GM12874 (cell line): ENCODE results near the gene HDDC2.

Experiments used
- TF ChIP-seq, protein P1 (sequence below): IDR thresholded peaks from 2 replicates; pipeline ENCODE4 v1.5.1; 2011; ENCODE audit warnings: low read depth, mild to moderate bottlenecking, control low read depth, low read length, moderate library complexity; ENCODE audit not compliant: insufficient read depth

The HDDC2 gene

DNA sequence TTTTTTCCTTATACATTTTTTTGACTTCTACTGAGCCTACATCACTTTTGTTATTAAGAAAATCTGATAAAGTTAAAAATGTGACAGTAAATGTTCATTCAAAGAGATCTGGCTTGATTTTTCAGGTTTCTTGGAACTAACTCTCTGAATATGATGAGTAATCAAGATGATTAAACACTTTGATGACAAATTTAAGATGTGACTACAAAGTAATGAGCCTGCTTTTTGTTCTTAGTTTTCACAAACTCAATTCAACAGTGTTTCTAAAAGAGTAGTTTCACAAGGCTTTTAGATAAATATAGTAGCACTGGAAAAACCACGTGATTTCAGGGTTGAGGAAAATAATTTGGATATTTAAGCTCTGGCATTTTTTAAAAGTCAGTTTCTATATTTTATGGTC is 37.9 kb upstream of the HDDC2 start:
- TF ChIP-seq, protein P1, sequence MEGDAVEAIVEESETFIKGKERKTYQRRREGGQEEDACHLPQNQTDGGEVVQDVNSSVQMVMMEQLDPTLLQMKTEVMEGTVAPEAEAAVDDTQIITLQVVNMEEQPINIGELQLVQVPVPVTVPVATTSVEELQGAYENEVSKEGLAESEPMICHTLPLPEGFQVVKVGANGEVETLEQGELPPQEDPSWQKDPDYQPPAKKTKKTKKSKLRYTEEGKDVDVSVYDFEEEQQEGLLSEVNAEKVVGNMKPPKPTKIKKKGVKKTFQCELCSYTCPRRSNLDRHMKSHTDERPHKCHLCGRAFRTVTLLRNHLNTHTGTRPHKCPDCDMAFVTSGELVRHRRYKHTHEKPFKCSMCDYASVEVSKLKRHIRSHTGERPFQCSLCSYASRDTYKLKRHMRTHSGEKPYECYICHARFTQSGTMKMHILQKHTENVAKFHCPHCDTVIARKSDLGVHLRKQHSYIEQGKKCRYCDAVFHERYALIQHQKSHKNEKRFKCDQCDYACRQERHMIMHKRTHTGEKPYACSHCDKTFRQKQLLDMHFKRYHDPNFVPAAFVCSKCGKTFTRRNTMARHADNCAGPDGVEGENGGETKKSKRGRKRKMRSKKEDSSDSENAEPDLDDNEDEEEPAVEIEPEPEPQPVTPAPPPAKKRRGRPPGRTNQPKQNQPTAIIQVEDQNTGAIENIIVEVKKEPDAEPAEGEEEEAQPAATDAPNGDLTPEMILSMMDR: no peak

DNA sequence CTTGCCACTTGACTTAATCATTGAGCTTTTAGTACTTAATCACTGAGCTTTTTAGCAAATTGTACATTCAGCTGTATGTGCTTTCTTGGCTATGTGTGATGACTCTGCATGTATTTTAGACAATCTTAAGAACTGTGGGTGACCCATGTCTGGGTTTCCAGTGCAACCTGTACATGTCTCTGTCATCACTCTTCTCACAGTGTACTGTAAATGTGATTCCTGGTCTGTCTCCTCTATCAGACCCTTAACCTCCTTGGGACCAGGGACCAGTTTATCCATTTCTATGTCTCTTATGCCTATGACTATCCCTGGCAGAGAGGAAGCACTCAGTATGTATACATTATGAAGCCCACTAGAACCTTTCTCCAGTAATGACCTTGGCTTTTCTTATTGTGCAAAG is 36.6 kb upstream of the HDDC2 start:
- TF ChIP-seq, protein P1: no peak

DNA sequence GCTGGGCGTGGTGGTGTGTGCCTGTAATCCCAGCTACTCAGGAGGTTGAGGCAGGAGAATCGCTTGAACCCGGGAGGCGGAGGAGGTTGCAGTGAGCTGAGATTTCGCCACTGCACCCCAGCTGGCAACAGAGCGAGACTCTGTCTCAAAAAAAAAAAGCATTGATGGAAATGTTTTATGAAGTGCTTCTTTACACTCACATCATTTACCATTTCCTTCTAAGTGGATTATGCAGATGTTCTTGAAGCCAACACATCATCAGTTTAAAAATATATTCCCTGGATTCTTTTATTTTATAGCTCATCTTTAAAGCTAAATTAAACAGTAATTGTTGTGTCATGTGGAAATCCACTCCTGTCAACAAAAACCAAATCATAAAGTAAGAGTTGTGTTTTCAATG is 35.9 kb upstream of the HDDC2 start:
- TF ChIP-seq, protein P1: no peak

DNA sequence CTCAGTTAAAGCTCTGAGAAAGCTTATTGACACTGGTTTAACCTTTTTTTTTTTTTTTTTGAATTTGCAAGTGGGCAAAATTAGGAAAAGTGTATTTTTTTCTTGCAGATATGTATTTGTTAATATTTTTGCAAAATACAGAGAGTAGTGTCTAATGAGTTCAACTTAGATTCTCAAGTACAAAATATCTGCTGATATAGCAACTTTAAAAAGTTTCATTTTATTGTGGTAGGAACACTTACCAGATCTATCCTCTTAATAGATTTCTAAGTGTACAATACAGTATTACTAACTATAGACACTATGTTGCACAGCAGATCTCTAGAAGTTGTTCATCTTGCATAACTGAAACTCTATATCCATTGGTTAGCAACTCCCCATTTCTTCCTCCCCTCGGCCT is 30.9 kb upstream of the HDDC2 start:
- TF ChIP-seq, protein P1: no peak

DNA sequence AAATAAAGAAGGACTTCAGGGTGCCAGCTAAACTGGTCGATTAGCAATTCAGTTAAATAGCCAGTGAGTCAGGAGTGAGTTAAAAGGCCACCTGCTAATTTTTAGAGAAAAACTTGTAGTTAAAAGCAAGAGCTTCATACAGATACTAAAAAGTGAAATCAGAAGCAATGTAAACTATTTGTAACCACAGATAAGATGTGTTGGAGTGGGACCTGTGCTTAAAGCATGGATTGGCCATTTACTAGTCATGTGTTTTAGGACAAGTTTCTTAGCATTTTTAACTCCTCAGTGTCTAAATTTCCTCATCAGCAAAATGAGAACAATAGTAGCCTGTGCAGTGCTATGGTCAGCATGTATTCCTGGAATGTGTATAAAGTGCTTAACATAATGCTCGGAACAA is 23.8 kb upstream of the HDDC2 start:
- TF ChIP-seq, protein P1: no peak

DNA sequence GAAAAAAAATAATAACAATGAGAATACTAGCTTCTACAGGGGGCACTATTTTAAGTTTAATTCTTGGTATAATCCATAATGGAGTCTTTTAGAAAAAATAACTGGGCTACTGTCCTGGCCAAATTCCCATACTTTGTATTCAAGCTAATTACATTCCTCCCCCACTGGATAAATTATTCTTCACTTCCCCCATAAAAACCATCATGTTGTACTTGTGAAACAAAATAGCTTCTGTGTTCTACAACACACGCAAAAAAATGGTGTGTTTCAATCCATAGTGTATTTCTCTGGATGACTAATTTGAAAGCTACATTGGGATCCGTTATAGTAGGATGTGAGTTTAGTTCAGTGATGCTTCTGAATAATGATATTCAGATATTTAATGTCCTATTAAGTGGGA is 21.6 kb upstream of the HDDC2 start:
- TF ChIP-seq, protein P1: no peak

DNA sequence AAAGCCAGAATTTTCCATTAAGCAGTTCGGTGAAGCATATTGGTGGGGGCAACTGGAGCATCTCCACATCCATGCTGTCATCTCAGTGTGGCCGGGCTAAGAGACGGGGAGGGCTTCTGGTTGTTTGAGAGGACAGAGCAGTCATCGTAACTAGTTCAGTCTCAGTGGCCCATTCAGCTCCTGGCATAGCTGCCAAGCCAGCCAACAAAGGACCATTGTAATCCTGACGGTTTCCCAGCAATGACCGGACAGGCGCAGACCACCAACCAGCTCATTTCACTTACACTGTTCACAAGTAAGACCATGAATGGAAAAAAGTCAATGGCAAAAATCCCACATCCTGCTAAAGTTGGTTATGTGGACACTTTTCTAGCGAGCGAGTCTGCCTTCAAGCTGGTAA is 14.9 kb upstream of the HDDC2 start:
- TF ChIP-seq, protein P1: no peak

DNA sequence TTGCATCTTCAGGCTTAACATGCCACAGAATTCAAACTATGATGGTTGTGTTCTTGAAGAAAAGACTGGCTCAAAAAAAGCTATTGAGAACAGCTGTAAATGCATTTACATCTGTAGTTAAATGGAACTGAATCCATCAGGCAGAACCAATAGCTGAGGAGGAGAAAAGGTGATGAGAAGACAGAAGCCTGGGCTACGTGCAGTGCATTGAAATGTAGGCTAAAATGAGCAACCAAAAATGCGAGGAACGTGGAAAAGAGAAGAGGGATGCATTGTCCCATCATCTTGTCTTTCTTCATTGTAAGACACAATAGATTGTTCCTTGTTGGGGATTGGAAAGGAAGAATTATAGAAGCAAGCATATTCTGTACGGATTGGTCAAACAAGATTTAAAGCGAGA is 13.8 kb upstream of the HDDC2 start:
- TF ChIP-seq, protein P1: no peak
